GM12892 (cell line): Measurements from ENCODE around the gene TMEM97.
"Not testable (repeated sequence)": the region's sequence is repeated elsewhere in the genome, so short reads cannot be mapped to it uniquely, and the experiment has no call there.

Source experiments
- POLR2AphosphoS5 ChIP-seq: IDR thresholded peaks from 2 replicates; pipeline ENCODE4 v1.6.1; 2011; ENCODE audit warnings: low read depth, low read length, control low read depth
- TAF1 ChIP-seq: IDR thresholded peaks from 2 replicates; pipeline ENCODE4 v1.6.1; 2011; ENCODE audit warnings: low read depth, mild to moderate bottlenecking, control low read depth, low read length, borderline replicate concordance

GRCh38 chr17:28292878-28293277, 26.1 kb upstream of the TMEM97 start:
- TF ChIP-seq POLR2AphosphoS5, TAF1: not testable (repeated sequence)
